ENCODE data around the gene CCDC88B.

The CCDC88B gene

DNA sequence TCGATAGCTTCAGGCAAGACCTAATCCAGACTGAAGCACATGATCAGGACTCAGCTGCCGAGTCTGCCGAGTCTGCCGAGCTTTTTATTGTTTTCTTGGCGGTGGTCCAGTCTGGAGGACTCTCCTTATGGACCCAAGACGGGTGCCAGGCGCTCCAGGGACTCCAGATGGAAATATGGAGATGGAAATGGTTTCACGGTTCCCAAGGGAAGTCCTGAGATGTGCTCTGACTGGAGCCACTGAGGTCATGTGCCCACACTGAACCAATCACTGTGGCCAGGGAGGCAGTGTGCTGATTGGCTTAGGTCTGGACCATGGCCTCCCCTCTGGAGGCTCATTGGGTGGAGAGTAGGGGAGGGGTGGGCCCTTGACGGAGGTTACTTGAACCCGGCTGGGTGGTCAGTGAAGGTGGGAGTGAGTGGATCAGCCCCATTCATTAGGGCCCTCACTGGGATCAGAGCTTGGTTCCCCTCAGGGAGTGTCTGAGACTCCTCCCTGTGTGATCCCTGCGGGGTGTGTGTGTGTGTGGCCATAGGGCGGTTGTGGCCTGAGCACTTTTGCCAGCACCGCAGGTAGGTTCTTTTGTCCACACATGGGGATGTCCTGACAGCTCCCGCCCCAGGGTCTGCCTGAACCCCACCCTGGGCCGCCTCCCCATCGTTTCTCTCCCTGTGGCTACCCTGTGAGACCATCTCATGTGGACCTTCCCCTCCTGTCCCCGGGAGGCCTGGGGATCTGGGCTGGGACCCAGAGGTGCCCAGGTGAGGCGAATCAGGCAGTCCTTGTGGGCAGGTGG is 33.0 kb downstream of the CCDC88B start:
- no peak overlapping the region for H3K4me3 ChIP-seq (ENCODE audit: low read depth, low read length)
- no peak for TF ChIP-seq CTCF (IDR thresholded peaks at IDR 0.05; ENCODE audit: low read depth, low read length)

DNA sequence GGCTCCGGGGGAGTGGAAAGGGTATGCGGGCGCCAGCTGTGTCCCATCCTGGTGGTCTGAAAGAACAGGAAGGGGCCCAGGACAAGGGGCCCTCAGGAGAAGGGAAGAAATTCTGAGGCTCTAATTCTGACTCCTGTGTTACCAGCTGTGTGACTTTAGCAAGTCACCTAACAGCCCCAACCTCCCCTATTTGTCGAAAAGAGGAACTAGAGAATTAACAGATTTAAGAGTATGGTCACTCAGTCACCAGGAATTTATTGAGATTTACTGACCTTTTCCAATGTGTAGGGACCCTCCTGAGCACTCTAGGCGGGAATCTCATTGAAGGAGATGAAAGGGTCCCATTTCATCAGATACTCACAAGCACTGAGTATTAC is 33.6 kb downstream of the CCDC88B start:
- TF ChIP-seq CTCF (IDR thresholded peaks at IDR 0.05; ENCODE audit: low read depth, low read length), result no peak
- no peak overlapping the region for H3K4me3 ChIP-seq (ENCODE audit: low read depth, low read length)

- TF ChIP-seq CTCF (IDR thresholded peaks at IDR 0.05; ENCODE audit: low read depth, low read length), result no peak
- H3K4me3 ChIP-seq (ENCODE audit: low read depth, low read length), result no peak overlapping the region
Observed at GRCh38 chr11:64376071-64376470, 36.1 kb downstream of the CCDC88B start.

- TF ChIP-seq CTCF (IDR thresholded peaks at IDR 0.05; ENCODE audit: low read depth, low read length), result no peak
- H3K4me3 ChIP-seq (ENCODE audit: low read depth, low read length), result no peak overlapping the region
Observed at GRCh38 chr11:64378335-64378880, 38.4 kb downstream of the CCDC88B start.

DNA sequence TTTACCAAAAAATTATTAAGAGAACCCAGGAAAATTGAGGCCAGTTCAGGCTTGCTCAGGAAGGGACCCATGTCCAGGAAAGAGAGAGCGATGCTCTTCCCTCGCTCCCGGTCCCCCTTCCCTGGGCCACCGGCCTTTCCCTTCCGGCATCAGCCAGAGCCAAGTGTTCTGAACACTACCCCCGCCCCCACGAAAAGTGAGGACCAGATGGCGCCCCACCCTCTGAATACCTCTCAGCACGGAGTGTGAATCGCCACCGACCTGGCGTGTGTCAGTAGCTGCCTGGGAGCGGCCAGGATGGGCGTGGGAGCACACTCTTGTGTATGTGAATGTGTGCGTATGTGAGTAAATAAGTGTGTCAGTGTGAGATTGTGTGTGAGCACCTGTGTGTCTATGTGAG is 39.2 kb downstream of the CCDC88B start:
- no peak for TF ChIP-seq CTCF (IDR thresholded peaks at IDR 0.05; ENCODE audit: low read depth, low read length)

GRCh38 chr11:64379817-64380709 is 40.1 kb downstream of the CCDC88B start:
- no peak for TF ChIP-seq CTCF (IDR thresholded peaks at IDR 0.05; ENCODE audit: low read depth, low read length)
- H3K4me3 ChIP-seq (ENCODE audit: low read depth, low read length), result no peak overlapping the region

More for the DNA sequence above, 39.2 kb downstream of the CCDC88B start:
- H3K4me3 ChIP-seq (ENCODE audit: low read depth, low read length), result no peak overlapping the region
